ENCODE results near the gene TPX2. TPM values are rescaled to one million over a fixed set of nuclear protein-coding genes. Genes with fewer than 3 reads are reported as not detected.
A peak's percentile ranks its signal among the peaks of the same experiment; 100 is the strongest.

Gene TPX2
- polyA plus RNA-seq, 1 donor from 2014 or later: 2.1 TPM

DNA sequence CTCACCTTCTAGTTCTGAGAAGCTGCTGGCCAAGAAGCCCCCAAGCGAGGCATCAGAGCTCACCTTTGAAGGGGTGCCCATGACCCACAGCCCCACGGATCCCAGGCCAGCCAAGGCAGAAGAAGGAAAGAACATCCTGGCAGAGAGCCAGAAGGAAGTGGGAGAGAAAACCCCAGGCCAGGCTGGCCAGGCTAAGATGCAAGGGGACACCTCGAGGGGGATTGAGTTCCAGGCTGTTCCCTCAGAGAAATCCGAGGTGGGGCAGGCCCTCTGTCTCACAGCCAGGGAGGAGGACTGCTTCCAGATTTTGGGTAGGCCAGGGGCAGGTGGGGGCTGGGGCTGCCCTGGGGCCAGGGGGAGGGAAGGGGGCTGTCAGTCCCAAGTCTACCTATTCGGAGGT is 82.3 kb downstream of the TPX2 start:
- Histone ChIP-seq H3K9me2 (ENCODE audit: insufficient read depth, low read length) (no peaks in the 10 kb centered on the region), H3K9ac (ENCODE audit: low read length) (no peak overlapping the region), H3K27ac (ENCODE audit: low read length) (no peak overlapping the region), H3K4me2 (ENCODE audit: low read length) (no peak overlapping the region), H2AFZ (ENCODE audit: low read depth, low read length) (no peak overlapping the region), H3K9me3 (ENCODE audit: low read length) (no peaks in the 10 kb centered on the region), H3K36me3 (ENCODE audit: insufficient read depth, low read length) (no peaks in the 10 kb centered on the region), H3K27me3 (ENCODE audit: insufficient read depth, low read depth, low read length) (no peaks in the 10 kb centered on the region), H3F3A (ENCODE audit: insufficient read depth, low read length, poor library complexity, severe bottlenecking) (no peaks in the 10 kb centered on the region), H3K79me2 (replicated peaks; ENCODE audit: insufficient read depth, low read length) (no peaks in the 10 kb centered on the region), H3K4me3 (ENCODE audit: low read length) (no peak overlapping the region), H4K20me1 (ENCODE audit: insufficient read depth) (no peaks in the 10 kb centered on the region)
- TF ChIP-seq SMC3 (conservative IDR thresholded peaks at IDR 0.05; ENCODE audit: poor library complexity): no peak
- TF ChIP-seq CTCF (IDR thresholded peaks at IDR 0.05; ENCODE audit: poor library complexity, severe bottlenecking): no peak

- peak overlapping the region; percentile 53 for H2AFZ ChIP-seq (ENCODE audit: low read depth, low read length)
- H3K4me3 ChIP-seq (ENCODE audit: low read length): peak overlapping the region; percentile 50
- H3K36me3 ChIP-seq (ENCODE audit: insufficient read depth, low read length): no peaks in the 10 kb centered on the region
- no peaks in the 10 kb centered on the region for H3F3A ChIP-seq (ENCODE audit: insufficient read depth, low read length, poor library complexity, severe bottlenecking)
- peak overlapping the region; percentile 48 for H3K9ac ChIP-seq (ENCODE audit: low read length)
- peak; percentile 99 for TF ChIP-seq SMC3 (conservative IDR thresholded peaks at IDR 0.05; ENCODE audit: poor library complexity)
- TF ChIP-seq MXI1 (conservative IDR thresholded peaks at IDR 0.05; ENCODE audit: poor library complexity, severe bottlenecking): peak; percentile 23
- TF ChIP-seq TAF1 (IDR thresholded peaks at IDR 0.05; ENCODE audit: low read depth): no peak
- TF ChIP-seq RAD21 (conservative IDR thresholded peaks at IDR 0.05): peak; percentile 100
- TF ChIP-seq, protein P1, sequence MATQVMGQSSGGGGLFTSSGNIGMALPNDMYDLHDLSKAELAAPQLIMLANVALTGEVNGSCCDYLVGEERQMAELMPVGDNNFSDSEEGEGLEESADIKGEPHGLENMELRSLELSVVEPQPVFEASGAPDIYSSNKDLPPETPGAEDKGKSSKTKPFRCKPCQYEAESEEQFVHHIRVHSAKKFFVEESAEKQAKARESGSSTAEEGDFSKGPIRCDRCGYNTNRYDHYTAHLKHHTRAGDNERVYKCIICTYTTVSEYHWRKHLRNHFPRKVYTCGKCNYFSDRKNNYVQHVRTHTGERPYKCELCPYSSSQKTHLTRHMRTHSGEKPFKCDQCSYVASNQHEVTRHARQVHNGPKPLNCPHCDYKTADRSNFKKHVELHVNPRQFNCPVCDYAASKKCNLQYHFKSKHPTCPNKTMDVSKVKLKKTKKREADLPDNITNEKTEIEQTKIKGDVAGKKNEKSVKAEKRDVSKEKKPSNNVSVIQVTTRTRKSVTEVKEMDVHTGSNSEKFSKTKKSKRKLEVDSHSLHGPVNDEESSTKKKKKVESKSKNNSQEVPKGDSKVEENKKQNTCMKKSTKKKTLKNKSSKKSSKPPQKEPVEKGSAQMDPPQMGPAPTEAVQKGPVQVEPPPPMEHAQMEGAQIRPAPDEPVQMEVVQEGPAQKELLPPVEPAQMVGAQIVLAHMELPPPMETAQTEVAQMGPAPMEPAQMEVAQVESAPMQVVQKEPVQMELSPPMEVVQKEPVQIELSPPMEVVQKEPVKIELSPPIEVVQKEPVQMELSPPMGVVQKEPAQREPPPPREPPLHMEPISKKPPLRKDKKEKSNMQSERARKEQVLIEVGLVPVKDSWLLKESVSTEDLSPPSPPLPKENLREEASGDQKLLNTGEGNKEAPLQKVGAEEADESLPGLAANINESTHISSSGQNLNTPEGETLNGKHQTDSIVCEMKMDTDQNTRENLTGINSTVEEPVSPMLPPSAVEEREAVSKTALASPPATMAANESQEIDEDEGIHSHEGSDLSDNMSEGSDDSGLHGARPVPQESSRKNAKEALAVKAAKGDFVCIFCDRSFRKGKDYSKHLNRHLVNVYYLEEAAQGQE (IDR thresholded peaks at IDR 0.05; ENCODE audit: borderline replicate concordance): no peak
- TF ChIP-seq CTCF (IDR thresholded peaks at IDR 0.05; ENCODE audit: poor library complexity, severe bottlenecking): peak; percentile 100
- peak; percentile 22 for TF ChIP-seq EP300 (conservative IDR thresholded peaks at IDR 0.05; ENCODE audit: poor library complexity, severe bottlenecking)
- no peak for TF ChIP-seq EZH2 (IDR thresholded peaks at IDR 0.05; ENCODE audit: borderline replicate concordance, insufficient read depth, low read length, poor library complexity, severe bottlenecking)
- TF ChIP-seq POLR2AphosphoS5 (IDR thresholded peaks at IDR 0.05): peak; percentile 25
- H3K79me2 ChIP-seq (replicated peaks; ENCODE audit: insufficient read depth, low read length): no peaks in the 10 kb centered on the region
- H3K27me3 ChIP-seq (ENCODE audit: insufficient read depth, low read depth, low read length): no peaks in the 10 kb centered on the region
- no peaks in the 10 kb centered on the region for H3K9me3 ChIP-seq (ENCODE audit: low read length)
- no peak overlapping the region for H3K27ac ChIP-seq (ENCODE audit: low read length)
- no peaks in the 10 kb centered on the region for H4K20me1 ChIP-seq (ENCODE audit: insufficient read depth)
- H3K9me2 ChIP-seq (ENCODE audit: insufficient read depth, low read length): no peaks in the 10 kb centered on the region
- H3K4me2 ChIP-seq (ENCODE audit: low read length): peak overlapping the region; percentile 42
Observed at GRCh38 chr20:31822421-31823330, 83.6 kb downstream of the TPX2 start.
